Mucosa of rectum (tissue), 2 donors: Measurements from ENCODE around the gene MET.

Experiments used
- H3K27ac ChIP-seq, 2 donors: one replicate each; pipeline ENCODE4 v1.7.0; 2013; ENCODE audit warnings: inconsistent platforms in 2 of 2, low read depth in 2 of 2, low read length in 2 of 2
- H3K27me3 ChIP-seq, 2 donors: one replicate each; pipeline ENCODE4 v1.7.0; 2013; ENCODE audit warnings: low read length in 2 of 2; ENCODE audit not compliant: control insufficient read depth in 2 of 2, insufficient read depth in 2 of 2
- H3K36me3 ChIP-seq, 2 donors: one replicate each; pipeline ENCODE4 v1.7.0; 2013; ENCODE audit warnings: low read length in 2 of 2; ENCODE audit not compliant: control insufficient read depth in 2 of 2, insufficient read depth in 2 of 2
- H3K4me1 ChIP-seq, 2 donors: one replicate each; pipeline ENCODE4 v1.7.0; 2013; ENCODE audit warnings: low read length in 2 of 2, mild to moderate bottlenecking in 1 of 2; ENCODE audit not compliant: control insufficient read depth in 2 of 2, insufficient read depth in 2 of 2
- H3K4me3 ChIP-seq, 2 donors: one replicate each; pipeline ENCODE4 v1.7.0; 2013; ENCODE audit warnings: low read length in 2 of 2
- H3K9ac ChIP-seq, 2 donors: one replicate each; pipeline ENCODE4 v1.7.0; 2013; ENCODE audit warnings: low read length in 2 of 2, low read depth in 1 of 2, mild to moderate bottlenecking in 1 of 2
- H3K9me3 ChIP-seq, 2 donors: one replicate each; pipeline ENCODE4 v1.7.0; 2013; ENCODE audit warnings: low read length in 2 of 2; ENCODE audit not compliant: control insufficient read depth in 2 of 2
- donor health status: healthy.
- donor health status: Normal muscosa, but diverticular disease.

MET gene

GRCh38 chr7:116732788-116733694 lies 61.0 kb downstream of the MET start:
- no peak overlapping the region for H3K9ac ChIP-seq
- no peaks in the 10 kb centered on the region for H3K4me1 ChIP-seq
- no peak overlapping the region for H3K27ac ChIP-seq
- H3K27me3 ChIP-seq, result no peaks in the 10 kb centered on the region
- H3K4me3 ChIP-seq, result no peak overlapping the region
- no peaks in the 10 kb centered on the region for H3K9me3 ChIP-seq
- H3K36me3 ChIP-seq, result no peaks in the 10 kb centered on the region

GRCh38 chr7:116733924-116734580 lies 62.1 kb downstream of the MET start:
- Histone ChIP-seq H3K4me3 (no peak overlapping the region), H3K27ac (no peak overlapping the region), H3K36me3 (no peaks in the 10 kb centered on the region), H3K4me1 (no peaks in the 10 kb centered on the region), H3K27me3 (no peaks in the 10 kb centered on the region), H3K9me3 (no peaks in the 10 kb centered on the region), H3K9ac (no peak overlapping the region)

DNA sequence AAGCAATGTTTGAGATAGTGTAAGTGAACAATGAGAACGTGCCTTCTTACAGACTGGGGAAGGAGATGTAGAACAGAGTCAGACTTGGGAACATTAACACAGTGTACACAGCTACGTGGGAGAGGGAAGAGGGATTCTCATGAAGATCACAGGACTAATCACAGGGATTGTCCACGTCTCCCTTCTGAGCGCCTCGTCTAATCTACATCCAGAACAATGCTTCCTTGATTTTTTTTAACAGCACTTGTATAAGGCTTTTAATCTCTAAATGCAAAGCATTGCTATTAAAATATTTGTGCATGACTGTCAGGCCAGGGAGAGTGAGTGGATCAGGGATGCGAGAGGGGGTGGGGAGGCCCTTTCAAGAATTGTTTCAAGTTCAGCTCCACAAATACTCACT lies 62.7 kb downstream of the MET start:
- Histone ChIP-seq H3K36me3 (no peaks in the 10 kb centered on the region), H3K27ac (no peak overlapping the region), H3K27me3 (no peaks in the 10 kb centered on the region), H3K9ac (no peak overlapping the region), H3K4me1 (no peaks in the 10 kb centered on the region), H3K4me3 (no peak overlapping the region), H3K9me3 (no peaks in the 10 kb centered on the region)

GRCh38 chr7:116736927-116737715 lies 65.1 kb downstream of the MET start:
- no peak overlapping the region for H3K9ac ChIP-seq
- H3K27ac ChIP-seq, result no peak overlapping the region
- no peaks in the 10 kb centered on the region for H3K36me3 ChIP-seq
- no peaks in the 10 kb centered on the region for H3K27me3 ChIP-seq
- no peak overlapping the region for H3K4me3 ChIP-seq
- no peaks in the 10 kb centered on the region for H3K9me3 ChIP-seq
- H3K4me1 ChIP-seq, result no peaks in the 10 kb centered on the region

DNA sequence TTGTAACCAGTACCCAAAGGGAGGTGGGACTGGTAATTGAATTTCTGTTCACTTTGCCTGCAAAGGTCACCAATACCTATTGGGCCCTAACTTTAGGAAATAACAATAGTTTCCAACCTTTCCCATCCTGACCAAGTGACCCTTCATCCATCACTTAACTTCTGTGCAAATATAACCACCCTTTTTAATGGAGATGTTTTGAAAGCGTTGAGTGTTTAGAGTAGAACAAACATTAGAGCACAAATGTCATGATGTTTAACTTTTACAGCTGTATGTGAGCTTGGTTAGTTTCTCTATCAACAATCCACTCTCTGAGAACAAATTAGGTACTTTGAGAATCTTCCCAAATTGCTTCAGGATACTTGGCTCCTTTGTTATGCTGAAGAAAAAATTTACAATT lies 66.4 kb downstream of the MET start:
- Histone ChIP-seq H3K4me1 (no peaks in the 10 kb centered on the region), H3K36me3 (no peaks in the 10 kb centered on the region), H3K9me3 (no peaks in the 10 kb centered on the region), H3K4me3 (no peak overlapping the region), H3K27ac (no peak overlapping the region), H3K9ac (no peak overlapping the region), H3K27me3 (no peaks in the 10 kb centered on the region)

DNA sequence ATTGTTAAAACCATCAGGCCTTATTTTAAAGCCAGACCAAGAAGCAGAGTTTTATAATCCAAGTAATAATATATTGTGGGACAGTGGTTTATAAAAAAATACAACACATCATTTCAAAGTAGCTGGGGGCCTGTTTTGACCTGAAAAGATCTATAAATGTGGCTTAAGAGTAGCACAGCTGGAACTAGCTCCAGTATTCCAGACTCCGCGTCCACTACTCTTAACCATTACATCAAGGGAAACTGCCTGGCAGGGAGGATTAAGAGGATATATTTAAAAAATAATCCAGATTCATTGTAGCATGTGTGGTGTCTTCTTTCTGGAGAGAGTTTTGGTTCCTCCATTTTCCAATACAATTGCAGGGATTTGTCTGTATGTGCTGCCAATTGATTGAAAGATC lies 67.3 kb downstream of the MET start:
- Histone ChIP-seq H3K9ac (no peak overlapping the region), H3K27me3 (no peaks in the 10 kb centered on the region), H3K4me1 (no peaks in the 10 kb centered on the region), H3K27ac (no peak overlapping the region), H3K36me3 (no peaks in the 10 kb centered on the region), H3K4me3 (no peak overlapping the region), H3K9me3 (no peaks in the 10 kb centered on the region)

GRCh38 chr7:116740231-116740630 lies 68.2 kb downstream of the MET start:
- Histone ChIP-seq H3K27me3 (no peaks in the 10 kb centered on the region), H3K9me3 (no peaks in the 10 kb centered on the region), H3K36me3 (no peaks in the 10 kb centered on the region), H3K4me3 (no peak overlapping the region), H3K27ac (no peak overlapping the region), H3K9ac (no peak overlapping the region), H3K4me1 (no peaks in the 10 kb centered on the region)

DNA sequence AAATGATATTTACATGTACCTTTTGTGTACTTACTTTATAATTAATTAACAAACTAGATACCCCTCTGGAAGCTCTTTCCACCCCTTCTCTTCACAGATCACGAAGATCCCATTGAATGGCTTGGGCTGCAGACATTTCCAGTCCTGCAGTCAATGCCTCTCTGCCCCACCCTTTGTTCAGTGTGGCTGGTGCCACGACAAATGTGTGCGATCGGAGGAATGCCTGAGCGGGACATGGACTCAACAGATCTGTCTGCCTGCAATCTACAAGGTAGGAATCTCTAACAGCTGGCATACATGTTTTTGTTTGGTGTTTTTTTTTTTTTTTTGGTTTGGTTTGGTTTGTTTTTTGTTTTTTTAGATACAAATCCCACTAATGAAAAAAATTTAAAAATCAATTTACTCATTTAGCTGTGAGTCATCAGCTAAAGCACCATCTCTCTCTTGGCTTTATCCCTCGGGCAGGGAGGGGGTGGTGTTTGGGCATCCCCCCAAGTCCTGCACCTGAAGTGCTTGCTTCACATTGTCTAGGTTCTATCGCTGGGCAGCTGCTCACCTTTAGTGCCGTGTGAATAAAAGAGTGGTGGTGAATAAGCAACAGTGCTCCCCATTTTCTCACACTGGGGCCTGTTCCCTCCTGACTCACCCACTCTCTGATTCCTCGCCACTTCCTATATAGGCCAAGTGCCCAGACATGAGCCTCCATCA lies 68.9 kb downstream of the MET start:
- Histone ChIP-seq H3K9ac (no peak overlapping the region), H3K4me1 (no peaks in the 10 kb centered on the region), H3K9me3 (no peaks in the 10 kb centered on the region), H3K27ac (no peak overlapping the region), H3K36me3 (no peaks in the 10 kb centered on the region), H3K4me3 (no peak overlapping the region), H3K27me3 (no peaks in the 10 kb centered on the region)

- Histone ChIP-seq H3K27me3 (no peaks in the 10 kb centered on the region), H3K4me3 (no peak overlapping the region), H3K9me3 (no peaks in the 10 kb centered on the region), H3K9ac (no peak overlapping the region), H3K27ac (no peak overlapping the region), H3K36me3 (no peaks in the 10 kb centered on the region), H3K4me1 (no peaks in the 10 kb centered on the region)
These were observed 69.8 kb downstream of the MET start for GRCh38 chr7:116741625-116742316.
